ENCODE data around the gene ANKRD10. TPM values are rescaled to one million over a fixed set of nuclear protein-coding genes. Genes with fewer than 3 reads are reported as not detected.

Gene ANKRD10
- total RNA-seq, 4 donors from 2014 or later = 145 to 381 (median 164) TPM

- Histone ChIP-seq H3K4me3 (no peak overlapping the region), H3K9me3 (no peaks in the 10 kb centered on the region), H3K27ac (peak overlapping the region in 3 of 4 donors; percentile 0 to 14 (median 6)), H3K27me3 (no peaks in the 10 kb centered on the region), H3K4me1 (peaks cover 28 to 57% of the 10 kb centered on the region in 2 donors), H3K36me3 (peaks cover 0 to 57% of the 10 kb centered on the region in 2 donors)
- no peak for ATAC-seq
- TF ChIP-seq POLR2A (IDR thresholded peaks at IDR 0.05) (no peak), CTCF (IDR thresholded peaks at IDR 0.05 in 4 of 5, conservative IDR thresholded peaks at IDR 0.05 in 1 of 5) (no peak)
- in situ Hi-C loops (cut with MboI; ENCODE audit: low sequenced_read_pairs in 4 of 4) (loop anchor here in 3 of 4 donors (25.0 kb wide), 3 partner anchors 190 to 335 kb away; partner anchors contain the start of genes CARS2 (in 2 of the 3) and ING1 (in 2 of the 3)), intact Hi-C loops (cut with DNase I; ENCODE audit: low total_unique reads) (no loop called here)
- DNase-seq = no peak
These were observed 12.5 kb downstream of the ANKRD10 start for GRCh38 chr13:110902370-110902769.

- Histone ChIP-seq H3K4me1 (peaks cover 16 to 30% of the 10 kb centered on the region in 2 donors), H3K27ac (peak overlapping the region; percentile 63 to 70 (median 66)), H3K9me3 (no peaks in the 10 kb centered on the region), H3K4me3 (no peak overlapping the region), H3K27me3 (no peaks in the 10 kb centered on the region), H3K36me3 (peaks cover 0 to 36% of the 10 kb centered on the region in 2 donors)
- ATAC-seq (peak; percentile 82 to 92), DNase-seq (no peak)
- TF ChIP-seq POLR2A (IDR thresholded peaks at IDR 0.05) (no peak), CTCF (IDR thresholded peaks at IDR 0.05 in 4 of 5, conservative IDR thresholded peaks at IDR 0.05 in 1 of 5) (no peak)
- intact Hi-C loops (cut with DNase I; ENCODE audit: low total_unique reads) = loop anchor here (1.0 kb wide), 1 partner anchor 27 kb away; no protein-coding TSS in a partner anchor
- in situ Hi-C loops (cut with MboI; ENCODE audit: low sequenced_read_pairs in 4 of 4) = no loop called here
These were observed 17.3 kb downstream of the ANKRD10 start for GRCh38 chr13:110897521-110897920.

GRCh38 chr13:110897014-110897413 is 17.9 kb downstream of the ANKRD10 start:
- in situ Hi-C loops (cut with MboI; ENCODE audit: low sequenced_read_pairs in 4 of 4) = no loop called here
- peak overlapping the region; percentile 63 to 70 (median 66) for H3K27ac ChIP-seq

GRCh38 chr13:110894086-110894485 is 20.8 kb downstream of the ANKRD10 start:
- H3K4me3 ChIP-seq = no peak overlapping the region
- TF ChIP-seq POLR2A (IDR thresholded peaks at IDR 0.05) = no peak
- TF ChIP-seq CTCF (IDR thresholded peaks at IDR 0.05 in 4 of 5, conservative IDR thresholded peaks at IDR 0.05 in 1 of 5) = no peak
- DNase-seq (no peak), ATAC-seq (no peak)
- in situ Hi-C loops (cut with MboI; ENCODE audit: low sequenced_read_pairs in 4 of 4) = no loop called here
- intact Hi-C loops (cut with DNase I; ENCODE audit: low total_unique reads) = no loop called here
- peaks cover 29 to 30% of the 10 kb centered on the region in 2 donors for H3K4me1 ChIP-seq
- peaks cover 0 to 26% of the 10 kb centered on the region in 2 donors for H3K36me3 ChIP-seq
- no peaks in the 10 kb centered on the region for H3K27me3 ChIP-seq
- peak overlapping the region in 1 of 4 donors; percentile 0 for H3K27ac ChIP-seq
- H3K9me3 ChIP-seq = no peaks in the 10 kb centered on the region

More at GRCh38 chr13:110897014-110897413, 17.9 kb downstream of the ANKRD10 start:
- no peak for TF ChIP-seq POLR2A (IDR thresholded peaks at IDR 0.05)
- Histone ChIP-seq H3K9me3 (no peaks in the 10 kb centered on the region), H3K27me3 (no peaks in the 10 kb centered on the region), H3K4me1 (peaks cover 16 to 25% of the 10 kb centered on the region in 2 donors), H3K4me3 (no peak overlapping the region), H3K36me3 (peaks cover 0 to 40% of the 10 kb centered on the region in 2 donors)
- ATAC-seq (peak in 1 of 2 donors; percentile 17), DNase-seq (no peak)
- intact Hi-C loops (cut with DNase I; ENCODE audit: low total_unique reads) = loop anchor here (1.0 kb wide), 1 partner anchor 27 kb away; no protein-coding TSS in a partner anchor

- Histone ChIP-seq H3K9me3 (no peaks in the 10 kb centered on the region), H3K4me1 (peaks cover 32 to 34% of the 10 kb centered on the region in 2 donors), H3K27ac (no peak overlapping the region), H3K36me3 (peaks cover 0 to 25% of the 10 kb centered on the region in 2 donors), H3K4me3 (no peak overlapping the region), H3K27me3 (no peaks in the 10 kb centered on the region)
- in situ Hi-C loops (cut with MboI; ENCODE audit: low sequenced_read_pairs in 4 of 4) (no loop called here), intact Hi-C loops (cut with DNase I; ENCODE audit: low total_unique reads) (no loop called here)
- TF ChIP-seq CTCF (IDR thresholded peaks at IDR 0.05 in 4 of 5, conservative IDR thresholded peaks at IDR 0.05 in 1 of 5) = no peak
- no peak for TF ChIP-seq POLR2A (IDR thresholded peaks at IDR 0.05)
- no peak for ATAC-seq
- no peak for DNase-seq
These were observed 21.3 kb downstream of the ANKRD10 start for GRCh38 chr13:110893571-110893970.
